H9 (cell line): ENCODE results near the gene ABHD14A. TPM values are rescaled to one million over a fixed set of nuclear protein-coding genes. Genes with fewer than 3 reads are reported as not detected.

Experiments used
- DNase-seq: peaks from one replicate; pipeline ENCODE4 v3.0.0-alpha.2; 2017
- H2AFZ ChIP-seq: one replicate; pipeline ENCODE4 v1.6.1; 2013; ENCODE audit warnings: mild to moderate bottlenecking, low read length, control low read depth, moderate library complexity
- H2AK5ac ChIP-seq: 2 replicates; pipeline ENCODE4 v1.6.1; 2013; ENCODE audit warnings: low read length, control low read depth, mixed read lengths; ENCODE audit not compliant: insufficient read length
- H2BK120ac ChIP-seq: one replicate; pipeline ENCODE4 v1.6.1; 2013; ENCODE audit warnings: low read depth, mild to moderate bottlenecking, low read length, control low read depth, inconsistent platforms; ENCODE audit not compliant: poor library complexity, severe bottlenecking
- H2BK12ac ChIP-seq: 2 replicates; pipeline ENCODE4 v1.6.1; 2013; ENCODE audit warnings: low read length, control low read depth, mixed read lengths, low read depth; ENCODE audit not compliant: insufficient read length
- H2BK15ac ChIP-seq: 2 replicates; pipeline ENCODE4 v1.6.1; 2013; ENCODE audit warnings: low read depth, low read length, control low read depth
- H2BK20ac ChIP-seq: one replicate; pipeline ENCODE4 v1.6.1; 2013; ENCODE audit warnings: low read depth, mild to moderate bottlenecking, low read length, control low read depth, inconsistent platforms; ENCODE audit not compliant: poor library complexity, severe bottlenecking
- H2BK5ac ChIP-seq: 2 replicates; pipeline ENCODE4 v1.6.1; 2013; ENCODE audit warnings: low read length, control low read depth, mixed read lengths; ENCODE audit not compliant: insufficient read length
- H3K14ac ChIP-seq: 2 replicates; pipeline ENCODE4 v1.6.1; 2013; ENCODE audit warnings: low read length, control low read depth; ENCODE audit not compliant: insufficient read depth
- H3K18ac ChIP-seq: 2 replicates; pipeline ENCODE4 v1.6.1; 2013; ENCODE audit warnings: low read depth, mild to moderate bottlenecking, mixed read lengths, low read length, control low read depth; ENCODE audit not compliant: insufficient read length
- H3K23ac ChIP-seq: 2 replicates; pipeline ENCODE4 v1.6.1; 2013; ENCODE audit warnings: low read length, control low read depth, mixed read lengths, low read depth; ENCODE audit not compliant: insufficient read length
- H3K23me2 ChIP-seq: 2 replicates; pipeline ENCODE4 v1.6.1; 2013; ENCODE audit warnings: low read depth, mild to moderate bottlenecking, mixed read lengths, low read length, control low read depth; ENCODE audit not compliant: insufficient read length, poor library complexity, severe bottlenecking
- H3K27ac ChIP-seq: 2 replicates; pipeline ENCODE4 v1.5.1; 2013; ENCODE audit warnings: low read length, control low read depth, mixed read lengths, low read depth; ENCODE audit not compliant: insufficient read length
- H3K27me3 ChIP-seq: 2 replicates; pipeline ENCODE4 v1.6.1; 2013; ENCODE audit warnings: low read length, control low read depth, inconsistent platforms; ENCODE audit not compliant: insufficient read depth
- H3K4ac ChIP-seq: 2 replicates; pipeline ENCODE4 v1.6.1; 2013; ENCODE audit warnings: low read depth, mild to moderate bottlenecking, control low read depth, inconsistent platforms, low read length, moderate library complexity
- H3K4me1 ChIP-seq: 2 replicates; pipeline ENCODE4 v1.6.1; 2013; ENCODE audit warnings: low read length, control low read depth, inconsistent platforms; ENCODE audit not compliant: insufficient read depth
- H3K4me2 ChIP-seq: 2 replicates; pipeline ENCODE4 v1.6.1; 2013; ENCODE audit warnings: low read length, control low read depth, mixed read lengths; ENCODE audit not compliant: insufficient read length, insufficient read depth
- H3K56ac ChIP-seq: 2 replicates; pipeline ENCODE4 v1.6.1; 2013; ENCODE audit warnings: low read depth, mild to moderate bottlenecking, mixed read lengths, low read length, control low read depth; ENCODE audit not compliant: insufficient read length
- H3K79me1 ChIP-seq: 2 replicates; pipeline ENCODE4 v1.6.1; 2013; ENCODE audit warnings: low read depth, mild to moderate bottlenecking, moderate library complexity, low read length, control low read depth, inconsistent platforms; ENCODE audit not compliant: insufficient read depth, poor library complexity, severe bottlenecking
- H3K79me2 ChIP-seq: 2 replicates; pipeline ENCODE4 v1.6.1; 2013; ENCODE audit warnings: low read length, control low read depth, inconsistent platforms; ENCODE audit not compliant: insufficient read depth
- H3K9ac ChIP-seq: 2 replicates; pipeline ENCODE4 v1.6.1; 2013; ENCODE audit warnings: low read length, control low read depth, mixed read lengths; ENCODE audit not compliant: insufficient read length; ENCODE audit errors: extremely low read depth
- H3K9me3 ChIP-seq: one replicate; pipeline ENCODE4 v1.6.1; 2013; ENCODE audit warnings: low read depth, low read length, inconsistent platforms; ENCODE audit not compliant: control insufficient read depth
- H3T11ph ChIP-seq: one replicate; pipeline ENCODE4 v1.6.1; 2013; ENCODE audit warnings: mild to moderate bottlenecking, low read length, control low read depth, inconsistent platforms
- H4K20me1 ChIP-seq: one replicate; pipeline ENCODE4 v1.6.1; 2013; ENCODE audit not compliant: control insufficient read depth, insufficient read length, insufficient read depth
- H4K5ac ChIP-seq: 2 replicates; pipeline ENCODE4 v1.6.1; 2013; ENCODE audit warnings: low read depth, mild to moderate bottlenecking, mixed read lengths, low read length, control low read depth; ENCODE audit not compliant: insufficient read length
- H4K8ac ChIP-seq: replicated peaks from 2 replicates; pipeline ENCODE4 v1.6.1; 2013; ENCODE audit warnings: low read length, control low read depth, mixed read lengths, low read depth; ENCODE audit not compliant: insufficient read length
- H4K91ac ChIP-seq: 2 replicates; pipeline ENCODE4 v1.6.1; 2013; ENCODE audit warnings: low read depth, mild to moderate bottlenecking, moderate library complexity, mixed read lengths, low read length, control low read depth; ENCODE audit not compliant: insufficient read length
- H3K27ac Mint-ChIP-seq, 3 experiments: 2 replicates in 2 of 3; 3 replicates in 1 of 3; pipeline ENCODE4 v1.8.0; 2020 to 2021; ENCODE audit warnings: mixed read lengths in 3 of 3, mild to moderate bottlenecking in 1 of 3, moderate library complexity in 1 of 3
- H3K27me3 Mint-ChIP-seq: 2 replicates; pipeline ENCODE4 v1.8.0; 2021; ENCODE audit warnings: low read depth, mild to moderate bottlenecking, moderate library complexity, mixed read lengths
- H3K36me3 Mint-ChIP-seq, 3 experiments: 2 replicates in 2 of 3; 3 replicates in 1 of 3; pipeline ENCODE4 v1.8.0; 2020 to 2021; ENCODE audit warnings: low read depth in 3 of 3, mixed read lengths in 3 of 3; ENCODE audit not compliant: insufficient read depth in 1 of 3
- H3K4me1 Mint-ChIP-seq, 2 experiments: 2 replicates each; pipeline ENCODE4 v1.8.0; 2020; ENCODE audit warnings: mixed read lengths in 2 of 2
- H3K4me3 Mint-ChIP-seq, 2 experiments: 2 replicates in 1 of 2; 3 replicates in 1 of 2; pipeline ENCODE4 v1.8.0; 2020 to 2021; ENCODE audit warnings: mild to moderate bottlenecking in 2 of 2, mixed read lengths in 2 of 2, moderate library complexity in 1 of 2
- H3K9me3 Mint-ChIP-seq, 2 experiments: 2 replicates in 1 of 2; 3 replicates in 1 of 2; pipeline ENCODE4 v1.8.0; 2020; ENCODE audit warnings: mild to moderate bottlenecking in 2 of 2, mixed read lengths in 2 of 2, moderate library complexity in 1 of 2
- WGBS: extraction: QIAGEN DNeasy Blood & Tissue Kit; methylation state at CpG from one replicate; pipeline ENCODE4 v1.1.7; 2013; ENCODE audit warnings: missing lambda C conversion rate, low lambda C conversion rate, mixed read lengths; ENCODE audit not compliant: insufficient read length; ENCODE audit errors: extremely low coverage; 5-methylcytosine and 5-hydroxymethylcytosine counted together
- total RNA-seq: library from RNA; stranded (reverse); gene quantifications from 2 replicates; pipeline ENCODE4 v1.2.1, GENCODE V29; 2021
- TF ChIP-seq, protein P1 (sequence below): fragments of 200-600 bp; sonication (generic); conservative IDR thresholded peaks from 3 replicates; pipeline ENCODE4 v1.8.0; 2021; ENCODE audit warnings: antibody characterized with exemption, mild to moderate bottlenecking

Gene ABHD14A
- total RNA-seq, 1 experiment from 2014 or later: 3.1 TPM

DNA sequence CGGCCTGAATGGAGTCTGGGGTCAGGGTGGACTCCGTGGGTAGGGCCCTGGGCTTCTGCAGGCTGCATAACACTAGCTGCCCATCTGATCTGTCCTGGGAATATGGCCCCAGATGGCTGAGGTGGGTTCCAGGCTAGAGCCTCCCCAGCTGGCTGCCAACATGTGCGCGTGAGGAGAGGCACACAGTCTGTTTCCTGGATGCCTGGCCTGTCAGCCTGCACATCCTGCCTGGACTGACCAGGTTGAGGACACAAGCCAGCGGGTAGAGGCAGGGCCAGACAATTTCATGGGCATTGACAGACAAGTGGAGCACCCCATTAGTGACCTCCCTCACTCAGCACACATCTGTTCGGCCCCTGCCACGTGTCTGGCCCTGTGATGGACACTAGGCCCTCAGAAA is 50.6 kb downstream of the ABHD14A start:
- no peak overlapping the region; a peak in 1 of 7 replicates for H3K27ac Mint-ChIP-seq
- no peak overlapping the region for H3K27ac ChIP-seq

More for the DNA sequence above, 50.6 kb downstream of the ABHD14A start:
- no peak overlapping the region for H3K14ac ChIP-seq
- no peak overlapping the region for H4K91ac ChIP-seq
- no peak overlapping the region for H4K5ac ChIP-seq
- no peaks in the 10 kb centered on the region for H3K9me3 Mint-ChIP-seq
- H2AFZ ChIP-seq: no peak overlapping the region
- H3K4me1 ChIP-seq: peaks cover 4% of the 10 kb centered on the region; the same call in 1 of the 2 replicates
- no peak overlapping the region for H2BK120ac ChIP-seq
- H4K20me1 ChIP-seq: peaks cover 5% of the 10 kb centered on the region
- H3K9ac ChIP-seq: no peak overlapping the region
- no peak overlapping the region for H2BK15ac ChIP-seq
- H3K27me3 Mint-ChIP-seq: peaks cover 2% of the 10 kb centered on the region
- H3K4me1 Mint-ChIP-seq: peaks cover 11 to 20% of the 10 kb centered on the region in 2 experiments
- H4K8ac ChIP-seq: no peak overlapping the region
- H3K23me2 ChIP-seq: no peaks in the 10 kb centered on the region
- no peak overlapping the region for H3K18ac ChIP-seq
- whole genome bisulfite sequencing: no CpG with 5 or more reads among the region's 7 CpGs
- H3K79me2 ChIP-seq: no peaks in the 10 kb centered on the region
- H3K56ac ChIP-seq: no peak overlapping the region
- no peak overlapping the region for H3K23ac ChIP-seq
- no peak overlapping the region for H2AK5ac ChIP-seq
- H3K27me3 ChIP-seq: no peaks in the 10 kb centered on the region
- no peak overlapping the region for H3T11ph ChIP-seq
- no peak overlapping the region for H2BK20ac ChIP-seq
- no peaks in the 10 kb centered on the region for H3K36me3 Mint-ChIP-seq
- H3K4me2 ChIP-seq: no peak overlapping the region
- no peak overlapping the region for H2BK12ac ChIP-seq
- H3K4ac ChIP-seq: no peak overlapping the region
- H2BK5ac ChIP-seq: no peak overlapping the region
- TF ChIP-seq, protein P1, sequence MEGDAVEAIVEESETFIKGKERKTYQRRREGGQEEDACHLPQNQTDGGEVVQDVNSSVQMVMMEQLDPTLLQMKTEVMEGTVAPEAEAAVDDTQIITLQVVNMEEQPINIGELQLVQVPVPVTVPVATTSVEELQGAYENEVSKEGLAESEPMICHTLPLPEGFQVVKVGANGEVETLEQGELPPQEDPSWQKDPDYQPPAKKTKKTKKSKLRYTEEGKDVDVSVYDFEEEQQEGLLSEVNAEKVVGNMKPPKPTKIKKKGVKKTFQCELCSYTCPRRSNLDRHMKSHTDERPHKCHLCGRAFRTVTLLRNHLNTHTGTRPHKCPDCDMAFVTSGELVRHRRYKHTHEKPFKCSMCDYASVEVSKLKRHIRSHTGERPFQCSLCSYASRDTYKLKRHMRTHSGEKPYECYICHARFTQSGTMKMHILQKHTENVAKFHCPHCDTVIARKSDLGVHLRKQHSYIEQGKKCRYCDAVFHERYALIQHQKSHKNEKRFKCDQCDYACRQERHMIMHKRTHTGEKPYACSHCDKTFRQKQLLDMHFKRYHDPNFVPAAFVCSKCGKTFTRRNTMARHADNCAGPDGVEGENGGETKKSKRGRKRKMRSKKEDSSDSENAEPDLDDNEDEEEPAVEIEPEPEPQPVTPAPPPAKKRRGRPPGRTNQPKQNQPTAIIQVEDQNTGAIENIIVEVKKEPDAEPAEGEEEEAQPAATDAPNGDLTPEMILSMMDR: no peak
- no peak overlapping the region for H3K4me3 Mint-ChIP-seq
- no peaks in the 10 kb centered on the region for H3K79me1 ChIP-seq
- DNase-seq: no peak
- no peaks in the 10 kb centered on the region for H3K9me3 ChIP-seq
